OCI-LY7 (cell line): ENCODE results near the gene ANKMY1.

ENCODE experiments used
- EZH2phosphoT487 ChIP-seq: fragments of 200-600 bp; sonication (generic); IDR thresholded peaks from 2 replicates; pipeline ENCODE4 v1.6.1; 2018; ENCODE audit warnings: low read depth, borderline replicate concordance, mild to moderate bottlenecking, mixed run types, antibody characterized with exemption, low read length, moderate library complexity, mixed read lengths
- TF ChIP-seq, protein P1 (sequence below): fragments of 200-600 bp; sonication (generic); conservative IDR thresholded peaks from 2 replicates; pipeline ENCODE4 v1.5.1; 2014; ENCODE audit warnings: mild to moderate bottlenecking, antibody characterized with exemption, low read length, moderate library complexity, mixed read lengths

- TF ChIP-seq, protein P1, sequence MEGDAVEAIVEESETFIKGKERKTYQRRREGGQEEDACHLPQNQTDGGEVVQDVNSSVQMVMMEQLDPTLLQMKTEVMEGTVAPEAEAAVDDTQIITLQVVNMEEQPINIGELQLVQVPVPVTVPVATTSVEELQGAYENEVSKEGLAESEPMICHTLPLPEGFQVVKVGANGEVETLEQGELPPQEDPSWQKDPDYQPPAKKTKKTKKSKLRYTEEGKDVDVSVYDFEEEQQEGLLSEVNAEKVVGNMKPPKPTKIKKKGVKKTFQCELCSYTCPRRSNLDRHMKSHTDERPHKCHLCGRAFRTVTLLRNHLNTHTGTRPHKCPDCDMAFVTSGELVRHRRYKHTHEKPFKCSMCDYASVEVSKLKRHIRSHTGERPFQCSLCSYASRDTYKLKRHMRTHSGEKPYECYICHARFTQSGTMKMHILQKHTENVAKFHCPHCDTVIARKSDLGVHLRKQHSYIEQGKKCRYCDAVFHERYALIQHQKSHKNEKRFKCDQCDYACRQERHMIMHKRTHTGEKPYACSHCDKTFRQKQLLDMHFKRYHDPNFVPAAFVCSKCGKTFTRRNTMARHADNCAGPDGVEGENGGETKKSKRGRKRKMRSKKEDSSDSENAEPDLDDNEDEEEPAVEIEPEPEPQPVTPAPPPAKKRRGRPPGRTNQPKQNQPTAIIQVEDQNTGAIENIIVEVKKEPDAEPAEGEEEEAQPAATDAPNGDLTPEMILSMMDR, result no peak
- no peak for TF ChIP-seq EZH2phosphoT487
Measured at GRCh38 chr2:240583774-240584173, 26.0 kb upstream of the ANKMY1 start.
